NT2/D1 (cell line): ENCODE results near the gene ROR1.

Source experiments
- DNase-seq: peaks from one replicate; pipeline ENCODE4 v3.0.0-alpha.2; 2011; ENCODE audit warnings: low read depth, low spot score
- H3K27me3 ChIP-seq: 2 replicates; pipeline ENCODE4 v1.6.0; 2011; ENCODE audit warnings: mild to moderate bottlenecking; ENCODE audit not compliant: insufficient read length, insufficient read depth
- H3K36me3 ChIP-seq: 2 replicates; pipeline ENCODE4 v1.6.1; 2011; ENCODE audit warnings: mild to moderate bottlenecking, low read length, mixed read lengths; ENCODE audit not compliant: insufficient read depth, insufficient read length
- H3K4me1 ChIP-seq: 2 replicates; pipeline ENCODE4 v1.5.1; 2011; ENCODE audit not compliant: insufficient read depth, insufficient read length
- H3K4me3 ChIP-seq: 2 replicates; pipeline ENCODE4 v1.5.1; 2011; ENCODE audit warnings: low read depth; ENCODE audit not compliant: insufficient read length
- H3K9ac ChIP-seq: 2 replicates; pipeline ENCODE4 v1.6.0; 2011; ENCODE audit warnings: low read depth; ENCODE audit not compliant: insufficient read length
- H3K9me3 ChIP-seq: 2 replicates; pipeline ENCODE4 v1.5.1; 2011; ENCODE audit warnings: mild to moderate bottlenecking, low read length; ENCODE audit not compliant: insufficient read depth
- SUZ12 ChIP-seq: IDR thresholded peaks from 2 replicates; pipeline ENCODE4 v1.6.1; 2011; ENCODE audit not compliant: insufficient read length, insufficient read depth; ENCODE audit errors: extremely low read depth
- YY1 ChIP-seq: IDR thresholded peaks from 2 replicates; pipeline ENCODE4 v1.6.1; 2011; ENCODE audit not compliant: insufficient read length, insufficient read depth
- ZNF274 ChIP-seq: IDR thresholded peaks from 2 replicates; pipeline ENCODE4 v1.6.1; 2011; ENCODE audit warnings: mild to moderate bottlenecking, low read depth, low read length

Gene ROR1

GRCh38 chr1:63983391-63984256 is 209.8 kb downstream of the ROR1 start:
- TF ChIP-seq SUZ12 (no peak), ZNF274 (no peak), YY1 (no peak)
- DNase-seq, result no peak
- no peaks in the 10 kb centered on the region for H3K36me3 ChIP-seq

GRCh38 chr1:63984257-63984929 is 210.6 kb downstream of the ROR1 start:
- H3K9ac ChIP-seq, result no peak overlapping the region
- H3K27me3 ChIP-seq, result no peaks in the 10 kb centered on the region

More at GRCh38 chr1:63983391-63984256, 209.8 kb downstream of the ROR1 start:
- Histone ChIP-seq H3K4me1 (peaks cover 3% of the 10 kb centered on the region), H3K4me3 (no peak overlapping the region), H3K27me3 (no peaks in the 10 kb centered on the region), H3K9me3 (no peaks in the 10 kb centered on the region), H3K9ac (no peak overlapping the region)

GRCh38 chr1:63984930-63985290 is 211.1 kb downstream of the ROR1 start:
- Histone ChIP-seq H3K9me3 (no peaks in the 10 kb centered on the region), H3K4me3 (no peak overlapping the region), H3K9ac (no peak overlapping the region), H3K27me3 (no peaks in the 10 kb centered on the region), H3K36me3 (no peaks in the 10 kb centered on the region), H3K4me1 (peaks cover 3% of the 10 kb centered on the region)
- DNase-seq, result no peak
- TF ChIP-seq SUZ12 (no peak), ZNF274 (no peak), YY1 (no peak)

More at GRCh38 chr1:63984257-63984929, 210.6 kb downstream of the ROR1 start:
- no peaks in the 10 kb centered on the region for H3K9me3 ChIP-seq
- TF ChIP-seq YY1, result no peak
- TF ChIP-seq SUZ12, result no peak
- TF ChIP-seq ZNF274, result no peak
- H3K4me1 ChIP-seq, result peaks cover 3% of the 10 kb centered on the region
- H3K4me3 ChIP-seq, result no peak overlapping the region
- DNase-seq, result no peak
- no peaks in the 10 kb centered on the region for H3K36me3 ChIP-seq

GRCh38 chr1:63987014-63987627 is 213.3 kb downstream of the ROR1 start:
- Histone ChIP-seq H3K4me1 (peaks cover 3% of the 10 kb centered on the region), H3K36me3 (no peaks in the 10 kb centered on the region), H3K9ac (no peak overlapping the region), H3K4me3 (no peak overlapping the region), H3K9me3 (no peaks in the 10 kb centered on the region), H3K27me3 (no peaks in the 10 kb centered on the region)
- no peak for DNase-seq
- no peak for TF ChIP-seq ZNF274
- TF ChIP-seq YY1, result no peak
- no peak for TF ChIP-seq SUZ12

- no peak overlapping the region for H3K9ac ChIP-seq
- no peaks in the 10 kb centered on the region for H3K36me3 ChIP-seq
- H3K4me3 ChIP-seq, result no peak overlapping the region
- no peaks in the 10 kb centered on the region for H3K9me3 ChIP-seq
- no peak for DNase-seq
- H3K27me3 ChIP-seq, result no peaks in the 10 kb centered on the region
- H3K4me1 ChIP-seq, result peaks cover 3% of the 10 kb centered on the region
- TF ChIP-seq SUZ12 (no peak), YY1 (no peak), ZNF274 (no peak)
Measured at GRCh38 chr1:63987628-63988024, 213.8 kb downstream of the ROR1 start.

GRCh38 chr1:63988941-63989340 is 215.1 kb downstream of the ROR1 start:
- DNase-seq, result no peak
- TF ChIP-seq SUZ12 (no peak), ZNF274 (no peak)
- Histone ChIP-seq H3K36me3 (no peaks in the 10 kb centered on the region), H3K9ac (no peak overlapping the region), H3K9me3 (no peaks in the 10 kb centered on the region), H3K27me3 (no peaks in the 10 kb centered on the region), H3K4me3 (no peak overlapping the region), H3K4me1 (peaks cover 3% of the 10 kb centered on the region)

- no peaks in the 10 kb centered on the region for H3K27me3 ChIP-seq
- no peak for DNase-seq
Measured at GRCh38 chr1:63991685-63992084, 217.9 kb downstream of the ROR1 start.

More at GRCh38 chr1:63991685-63992084, 217.9 kb downstream of the ROR1 start:
- H3K9ac ChIP-seq, result no peak overlapping the region
- TF ChIP-seq YY1, result no peak
- no peak for TF ChIP-seq SUZ12
- no peak for TF ChIP-seq ZNF274
- H3K4me3 ChIP-seq, result no peak overlapping the region
- H3K4me1 ChIP-seq, result no peaks in the 10 kb centered on the region
- H3K36me3 ChIP-seq, result no peaks in the 10 kb centered on the region
- H3K9me3 ChIP-seq, result no peaks in the 10 kb centered on the region
